Measurements from ENCODE around the gene SYP.

- TF ChIP-seq EP300 (IDR thresholded peaks at IDR 0.05): no peak
- TF ChIP-seq CTCF (IDR thresholded peaks at IDR 0.05): no peak
Observed at GRCh38 chrX:49202022-49202421, 2.0 kb upstream of the SYP start.

All from sigmoid colon (tissue), 4 donors.